GM03348 (cell line): ENCODE measurements around the gene C1QL1.

Source experiments
- DNase-seq: peaks from one replicate; pipeline ENCODE4 v3.0.0; 2012; ENCODE audit warnings: low spot score

Gene C1QL1

GRCh38 chr17:44930667-44931066 lies 37.4 kb downstream of the C1QL1 start:
- DNase-seq: no peak

- DNase-seq: no peak
Observed at GRCh38 chr17:44928950-44929720, 39.0 kb downstream of the C1QL1 start.

- no peak for DNase-seq
Observed at GRCh38 chr17:44928136-44928535, 40.0 kb downstream of the C1QL1 start.

- no peak for DNase-seq
Observed at GRCh38 chr17:44927696-44928095, 40.4 kb downstream of the C1QL1 start.

- DNase-seq: no peak
Observed at GRCh38 chr17:44926821-44927525, 41.1 kb downstream of the C1QL1 start.

GRCh38 chr17:44925731-44926697 lies 42.1 kb downstream of the C1QL1 start:
- DNase-seq: no peak

- no peak for DNase-seq
Observed at GRCh38 chr17:44924107-44924544, 44.0 kb downstream of the C1QL1 start.

- no peak for DNase-seq
Observed at GRCh38 chr17:44922746-44923470, 45.2 kb downstream of the C1QL1 start.

- no peak for DNase-seq
Observed at GRCh38 chr17:44922136-44922535, 46.0 kb downstream of the C1QL1 start.

- DNase-seq: peak; percentile 38
Observed at GRCh38 chr17:44921122-44921882, 46.8 kb downstream of the C1QL1 start.

GRCh38 chr17:44920565-44920940 lies 47.5 kb downstream of the C1QL1 start:
- no peak for DNase-seq

GRCh38 chr17:44919885-44920564 lies 48.1 kb downstream of the C1QL1 start:
- peak; percentile 90 for DNase-seq

GRCh38 chr17:44919411-44919810 lies 48.7 kb downstream of the C1QL1 start:
- no peak for DNase-seq

- DNase-seq: no peak
Observed at GRCh38 chr17:44918006-44918405, 50.1 kb downstream of the C1QL1 start.

GRCh38 chr17:44917456-44917855 lies 50.6 kb downstream of the C1QL1 start:
- no peak for DNase-seq

- peak; percentile 75 for DNase-seq
Observed at GRCh38 chr17:44916781-44917241, 51.3 kb downstream of the C1QL1 start.

- DNase-seq: peak; percentile 38
Observed at GRCh38 chr17:44915862-44916780, 52.0 kb downstream of the C1QL1 start.

- no peak for DNase-seq
Observed at GRCh38 chr17:44915321-44915726, 52.8 kb downstream of the C1QL1 start, which contains the start of gene GFAP. Gene GFAP, minus strand, starts transcription at chr17:44915500. Its CDS starts 14 bp downstream, at chr17:44915486.

- no peak for DNase-seq
Observed at GRCh38 chr17:44914698-44915271, 53.3 kb downstream of the C1QL1 start.
